ENCODE measurements around the gene PRKCB. TPM values are rescaled to one million over a fixed set of nuclear protein-coding genes. Genes with fewer than 3 reads are reported as not detected.

Gene PRKCB
- total RNA-seq, 4 donors from 2014 or later = 7.4 to 21.6 (median 12.9) TPM

GRCh38 chr16:23801378-23801777 lies 34.4 kb upstream of the PRKCB start:
- intact Hi-C loops (cut with DNase I; ENCODE audit: low total_unique reads) = loop anchor here (10.0 kb wide), 1 partner anchor 47 kb away; the partner anchor contains the start of gene CHP2

GRCh38 chr16:23802776-23803175 lies 33.0 kb upstream of the PRKCB start:
- TF ChIP-seq CTCF (IDR thresholded peaks at IDR 0.05) (no peak), POLR2A (IDR thresholded peaks at IDR 0.05) (no peak)
- DNase-seq (ENCODE audit: low spot score in 2 of 2) = no peak
- H3K4me3 ChIP-seq (ENCODE audit: low read depth, poor library complexity, severe bottlenecking) = no peak overlapping the region
- intact Hi-C loops (cut with DNase I; ENCODE audit: low total_unique reads) = loop anchor here (10.0 kb wide), 1 partner anchor 48 kb away; the partner anchor contains the start of gene CHP2
- 61 to 65% methylated on average over 2 of the region's 2 CpGs for WGBS, 2 donors

More at GRCh38 chr16:23801378-23801777, 34.4 kb upstream of the PRKCB start:
- WGBS, 2 donors = 6 to 7% methylated on average over 4 of the region's 5 CpGs
- peak; percentile 59 to 90 for DNase-seq (ENCODE audit: low spot score in 2 of 2)
- H3K4me3 ChIP-seq (ENCODE audit: low read depth, poor library complexity, severe bottlenecking) = no peak overlapping the region
- TF ChIP-seq POLR2A (IDR thresholded peaks at IDR 0.05) (no peak), CTCF (IDR thresholded peaks at IDR 0.05) (peak in 1 of 3 donors; percentile 51)

GRCh38 chr16:23803591-23804123 lies 32.1 kb upstream of the PRKCB start:
- H3K4me3 ChIP-seq (ENCODE audit: low read depth, poor library complexity, severe bottlenecking) = no peak overlapping the region
- WGBS, 2 donors = 6% methylated on average over 9 of the region's 9 CpGs
- intact Hi-C loops (cut with DNase I; ENCODE audit: low total_unique reads) = loop anchor here (10.0 kb wide), 1 partner anchor 49 kb away; the partner anchor contains the start of gene CHP2
- TF ChIP-seq POLR2A (IDR thresholded peaks at IDR 0.05) (no peak), CTCF (IDR thresholded peaks at IDR 0.05) (no peak)
- peak in 1 of 2 donors; percentile 28 for DNase-seq (ENCODE audit: low spot score in 2 of 2)

- WGBS, 2 donors = 38 to 44% methylated on average over 1 of the region's 1 CpG
- no peak for TF ChIP-seq CTCF (IDR thresholded peaks at IDR 0.05)
- no peak for TF ChIP-seq POLR2A (IDR thresholded peaks at IDR 0.05)
- intact Hi-C loops (cut with DNase I; ENCODE audit: low total_unique reads) = loop anchor here (5.0 to 10.0 kb wide), 2 partner anchors 52 to 205 kb away; partner anchors contain the start of gene CHP2
- no peak overlapping the region for H3K4me3 ChIP-seq (ENCODE audit: low read depth, poor library complexity, severe bottlenecking)
- DNase-seq (ENCODE audit: low spot score in 2 of 2) = peak in 1 of 2 donors; percentile 14
These were observed 28.8 kb upstream of the PRKCB start for GRCh38 chr16:23807028-23807427.

- intact Hi-C loops (cut with DNase I; ENCODE audit: low total_unique reads) = no loop called here
- no peak overlapping the region for H3K4me3 ChIP-seq (ENCODE audit: low read depth, poor library complexity, severe bottlenecking)
- 69 to 78% methylated on average over 4 of the region's 4 CpGs for WGBS, 2 donors
- no peak for TF ChIP-seq POLR2A (IDR thresholded peaks at IDR 0.05)
- TF ChIP-seq CTCF (IDR thresholded peaks at IDR 0.05) = no peak
- peak in 1 of 2 donors; percentile 20 for DNase-seq (ENCODE audit: low spot score in 2 of 2)
These were observed 14.3 kb upstream of the PRKCB start for GRCh38 chr16:23821467-23821866.
